Testis (tissue), 3 donors: ENCODE data around the gene CCDC57. TPM values are rescaled to one million over a fixed set of nuclear protein-coding genes. Genes with fewer than 3 reads are reported as not detected.

Source experiments
- DNase-seq: peaks from one replicate; pipeline ENCODE4 v3.0.0-alpha.2; 2019
- H3K27ac ChIP-seq, 2 donors: fragments of 200-600 bp; sonication (generic); one replicate each; pipeline ENCODE4 v1.5.1; 2019
- H3K27me3 ChIP-seq: fragments of 200-600 bp; sonication (generic); one replicate; pipeline ENCODE4 v1.5.1; 2019
- H3K36me3 ChIP-seq: fragments of 200-600 bp; sonication (generic); one replicate; pipeline ENCODE4 v1.5.1; 2017; ENCODE audit warnings: low read depth; ENCODE audit errors: missing control alignments
- H3K4me1 ChIP-seq: fragments of 200-600 bp; sonication (generic); one replicate; pipeline ENCODE4 v1.5.1; 2019
- H3K4me3 ChIP-seq, 2 donors: fragments of 200-600 bp; sonication (generic); one replicate each; pipeline ENCODE4 v1.5.1; 2017 to 2019
- H3K9me3 ChIP-seq: fragments of 200-600 bp; sonication (generic); one replicate; pipeline ENCODE4 v1.5.1; 2017
- POLR2A ChIP-seq: fragments of 450-650 bp; IDR thresholded peaks from one replicate; pipeline ENCODE4 v1.6.1; 2017; ENCODE audit warnings: antibody characterized with exemption, mild to moderate bottlenecking, moderate library complexity
- WGBS, 2 donors: methylation state at CpG; one replicate each; pipeline ENCODE4 v1.1.5; 2018; 5-methylcytosine and 5-hydroxymethylcytosine counted together
- intact Hi-C: fragments of 100-400 bp; cut with DNase I; formaldehyde crosslinking; loops from one replicate; pipeline ENCODE4 v1.15.1; 2023; ENCODE audit warnings: low total_unique reads
- polyA plus RNA-seq: library from polyadenylated mRNA; stranded (reverse); fragments of 350-450 nt; fragmentation: Illumina TruSeq; extraction: RNeasy Lipid Tissue Mini Kit (QIAGEN cat#74804); gene quantifications from one replicate; pipeline ENCODE4 v1.2.3, GENCODE V29; 2014; ENCODE audit warnings: low read depth, low replicate concordance; ENCODE audit not compliant: insufficient read depth
- total RNA-seq, 2 donors: library from RNA; depleted of rRNA; stranded (reverse); fragments of >200 nt; gene quantifications; one replicate each; pipeline ENCODE4 v1.2.3, GENCODE V29; 2016
- TF ChIP-seq, protein P1 (sequence below), 3 experiments: fragments of 450-650 bp in 2 of 3; fragments of 200-600 bp in 1 of 3; sonication (generic) in 1 of 3; IDR thresholded peaks; one replicate each; pipeline ENCODE4 v1.5.1; 2016 to 2019; ENCODE audit warnings: antibody characterized with exemption in 3 of 3, mild to moderate bottlenecking in 2 of 3, moderate library complexity in 1 of 3

Gene CCDC57
- total and polyA plus RNA-seq, 3 donors from 2014 or later, result 61.3 to 111 (median 71.8) TPM

DNA sequence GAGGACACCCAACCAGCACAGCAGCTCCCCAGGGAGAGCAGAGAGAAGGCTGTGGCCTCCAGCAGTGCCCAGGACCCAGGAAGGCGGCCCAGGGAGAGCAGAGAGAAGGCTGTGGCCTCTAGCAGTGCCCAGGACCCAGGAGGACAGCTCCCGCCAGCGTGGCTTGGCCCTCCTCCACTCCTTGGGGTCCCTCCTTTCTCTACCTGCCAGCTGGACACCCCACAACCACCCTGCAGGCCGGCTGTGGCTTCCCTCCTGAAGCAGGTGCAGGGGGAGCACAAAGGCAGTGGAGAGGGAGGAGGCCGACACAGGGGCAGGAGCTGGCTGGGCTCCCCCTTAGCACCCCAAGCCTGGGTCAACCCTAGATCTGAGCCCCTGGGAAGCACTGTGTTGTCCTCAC is 60.5 kb downstream of the CCDC57 start:
- 92 to 100% methylated on average over 5 of the region's 5 CpGs for WGBS, 2 donors
- intact Hi-C loops, result loop anchor here (10.0 kb wide), 1 partner anchor 117 kb away; the partner anchor contains the start of genes DCXR and RAC3
- TF ChIP-seq POLR2A, result no peak
- TF ChIP-seq, protein P1, sequence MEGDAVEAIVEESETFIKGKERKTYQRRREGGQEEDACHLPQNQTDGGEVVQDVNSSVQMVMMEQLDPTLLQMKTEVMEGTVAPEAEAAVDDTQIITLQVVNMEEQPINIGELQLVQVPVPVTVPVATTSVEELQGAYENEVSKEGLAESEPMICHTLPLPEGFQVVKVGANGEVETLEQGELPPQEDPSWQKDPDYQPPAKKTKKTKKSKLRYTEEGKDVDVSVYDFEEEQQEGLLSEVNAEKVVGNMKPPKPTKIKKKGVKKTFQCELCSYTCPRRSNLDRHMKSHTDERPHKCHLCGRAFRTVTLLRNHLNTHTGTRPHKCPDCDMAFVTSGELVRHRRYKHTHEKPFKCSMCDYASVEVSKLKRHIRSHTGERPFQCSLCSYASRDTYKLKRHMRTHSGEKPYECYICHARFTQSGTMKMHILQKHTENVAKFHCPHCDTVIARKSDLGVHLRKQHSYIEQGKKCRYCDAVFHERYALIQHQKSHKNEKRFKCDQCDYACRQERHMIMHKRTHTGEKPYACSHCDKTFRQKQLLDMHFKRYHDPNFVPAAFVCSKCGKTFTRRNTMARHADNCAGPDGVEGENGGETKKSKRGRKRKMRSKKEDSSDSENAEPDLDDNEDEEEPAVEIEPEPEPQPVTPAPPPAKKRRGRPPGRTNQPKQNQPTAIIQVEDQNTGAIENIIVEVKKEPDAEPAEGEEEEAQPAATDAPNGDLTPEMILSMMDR (IDR thresholded peaks at IDR 0.05), result no peak
- Histone ChIP-seq H3K27ac (no peak overlapping the region), H3K9me3 (no peaks in the 10 kb centered on the region), H3K27me3 (no peaks in the 10 kb centered on the region), H3K4me3 (no peak overlapping the region), H3K4me1 (no peaks in the 10 kb centered on the region), H3K36me3 (no peaks in the 10 kb centered on the region)
- no peak for DNase-seq

DNA sequence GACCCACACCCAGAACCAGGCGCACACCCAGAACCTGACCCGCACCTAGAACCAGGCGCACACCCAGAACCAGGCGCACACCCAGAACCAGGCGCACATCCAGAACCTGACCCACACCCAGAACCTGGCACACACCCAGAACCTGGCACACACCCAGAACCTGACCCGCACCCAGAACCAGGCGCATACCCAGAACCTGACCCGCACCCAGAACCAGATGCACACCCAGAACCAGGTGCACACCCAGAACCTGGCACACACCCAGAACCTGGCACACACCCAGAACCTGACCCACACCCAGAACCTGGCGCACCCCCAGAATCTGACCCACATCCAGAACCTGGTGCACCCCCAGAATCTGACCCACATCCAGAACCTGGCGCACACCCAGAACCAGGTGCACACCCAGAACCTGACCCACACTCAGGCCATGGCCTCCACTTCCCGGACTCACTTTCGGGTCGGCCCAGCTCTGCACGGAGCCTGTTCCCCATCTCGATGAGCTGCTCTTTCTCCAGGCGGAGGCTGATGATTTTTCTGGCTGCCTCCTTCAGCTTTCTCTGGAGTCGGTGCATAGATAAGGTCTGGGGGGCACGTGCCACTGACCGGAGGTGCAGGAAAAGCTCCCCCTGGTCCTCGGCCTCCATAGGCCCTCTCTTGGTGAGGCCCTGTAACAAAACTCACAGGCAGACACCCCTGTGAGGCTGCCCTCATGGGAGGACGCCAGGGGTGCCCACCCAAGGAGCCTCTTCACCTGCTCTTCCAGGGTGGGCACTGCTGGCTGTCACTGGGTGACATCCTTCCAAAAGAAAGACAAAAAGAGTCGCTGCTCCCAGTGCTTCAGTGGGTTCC is 61.3 kb downstream of the CCDC57 start:
- 88 to 95% methylated on average over 10 to 18 of the region's 22 CpGs for WGBS, 2 donors
- Histone ChIP-seq H3K4me3 (no peak overlapping the region), H3K27me3 (no peaks in the 10 kb centered on the region), H3K9me3 (no peaks in the 10 kb centered on the region), H3K4me1 (no peaks in the 10 kb centered on the region), H3K36me3 (no peaks in the 10 kb centered on the region), H3K27ac (no peak overlapping the region)
- intact Hi-C loops, result loop anchor here (10.0 kb wide), 1 partner anchor 117 kb away; the partner anchor contains the start of genes DCXR and RAC3
- no peak for DNase-seq
- no peak for TF ChIP-seq POLR2A
- TF ChIP-seq, protein P1 (IDR thresholded peaks at IDR 0.05), result no peak

DNA sequence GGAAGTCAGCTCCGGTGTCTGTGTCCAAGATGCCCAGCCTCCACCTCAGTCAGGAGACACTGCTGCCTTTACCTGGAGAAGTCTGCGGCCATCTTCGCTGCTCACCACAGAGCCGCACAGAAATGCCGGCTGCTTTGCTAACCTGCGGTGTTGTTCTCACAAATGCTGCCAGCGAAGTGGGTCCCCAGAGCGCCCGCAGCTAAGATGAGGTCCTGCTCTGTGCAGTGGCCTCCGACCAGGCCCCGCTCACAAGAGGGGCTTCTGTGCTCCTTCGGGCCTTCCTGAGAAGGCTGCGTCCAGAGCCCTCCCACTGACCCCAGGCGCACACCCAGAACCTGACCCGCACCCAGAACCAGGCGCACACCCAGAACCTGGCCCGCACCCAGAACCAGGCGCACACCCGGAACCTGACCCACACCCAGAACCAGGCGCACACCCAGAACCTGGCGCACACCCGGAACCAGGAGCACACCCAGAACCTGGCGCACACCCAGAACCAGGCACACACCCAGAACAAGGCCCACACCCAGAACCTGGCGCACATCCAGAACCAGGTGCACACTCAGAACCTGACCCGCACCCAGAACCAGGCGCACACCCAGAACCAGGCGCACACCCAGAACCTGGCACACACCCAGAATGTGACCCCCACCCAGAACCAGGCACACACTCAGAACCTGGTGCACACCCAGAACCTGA is 63.1 kb downstream of the CCDC57 start:
- H3K36me3 ChIP-seq, result no peaks in the 10 kb centered on the region
- WGBS, 2 donors, result 91 to 94% methylated on average over 22 to 27 of the region's 27 CpGs

DNA sequence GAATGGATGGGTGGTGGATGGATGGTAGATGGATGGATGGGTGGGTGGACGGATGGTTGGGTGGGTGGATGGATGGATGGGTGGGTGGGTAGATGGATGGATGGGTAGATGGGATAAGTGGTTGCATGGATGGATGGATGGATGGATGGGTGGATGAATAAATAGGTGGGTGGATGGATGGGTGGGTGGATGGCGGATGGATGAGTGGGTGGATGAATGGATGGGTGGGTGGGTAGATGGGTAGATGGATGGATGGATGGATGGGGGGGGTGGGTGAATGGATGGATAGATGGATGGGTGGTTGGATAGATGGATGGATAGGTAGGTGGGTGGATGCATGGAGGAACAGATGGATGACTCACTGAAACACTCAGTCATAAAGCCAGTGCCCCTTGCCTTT is 63.6 kb downstream of the CCDC57 start:
- TF ChIP-seq, protein P1 (IDR thresholded peaks at IDR 0.05), result no peak
- TF ChIP-seq POLR2A, result no peak
- DNase-seq, result no peak
- Histone ChIP-seq H3K27ac (no peak overlapping the region), H3K27me3 (no peaks in the 10 kb centered on the region), H3K4me3 (no peak overlapping the region), H3K9me3 (no peaks in the 10 kb centered on the region), H3K4me1 (no peaks in the 10 kb centered on the region), H3K36me3 (no peaks in the 10 kb centered on the region)
- 87 to 92% methylated on average over 2 of the region's 2 CpGs for WGBS, 2 donors
- intact Hi-C loops, result no loop called here

More for the DNA sequence above, 63.1 kb downstream of the CCDC57 start:
- Histone ChIP-seq H3K4me1 (no peaks in the 10 kb centered on the region), H3K9me3 (no peaks in the 10 kb centered on the region), H3K27ac (no peak overlapping the region), H3K4me3 (no peak overlapping the region), H3K27me3 (no peaks in the 10 kb centered on the region)
- intact Hi-C loops, result loop anchor here (10.0 kb wide), 1 partner anchor 115 kb away; the partner anchor contains the start of genes DCXR and RAC3
- DNase-seq, result no peak
- TF ChIP-seq, protein P1 (IDR thresholded peaks at IDR 0.05), result no peak
- TF ChIP-seq POLR2A, result no peak
